ENCODE results near the gene CCL11. TPM values are rescaled to one million over a fixed set of nuclear protein-coding genes. Genes with fewer than 3 reads are reported as not detected.
"Not testable (repeated sequence)": the region's sequence is repeated elsewhere in the genome, so short reads cannot be mapped to it uniquely, and the experiment has no call there.

CCL11 gene
- total RNA-seq, 1 donor from 2014 or later: not detected

DNA sequence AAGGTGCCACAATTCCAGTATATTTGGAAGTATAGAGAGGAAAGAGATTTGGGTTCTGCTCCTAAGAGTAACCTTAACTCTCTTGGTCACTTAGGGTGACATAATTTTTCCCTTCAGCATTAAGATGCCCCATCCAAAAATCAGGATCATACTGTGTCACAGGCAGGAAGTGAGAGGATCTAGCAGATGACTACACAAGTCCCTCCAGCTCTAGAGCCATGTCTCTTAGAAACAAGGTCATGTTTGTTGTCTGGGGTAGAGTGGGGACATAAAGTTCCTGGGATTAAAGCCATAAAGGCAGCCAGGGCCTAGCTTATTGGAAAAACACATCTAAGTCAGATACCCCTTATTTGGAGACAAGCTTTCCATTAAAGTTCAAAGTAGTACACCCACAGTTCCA, 36.4 kb downstream of the CCL11 start:
- Mint-ChIP-seq H3K36me3 (ENCODE audit: low read depth, unreplicated experiment) (no peaks in the 10 kb centered on the region), H3K27ac (ENCODE audit: unreplicated experiment) (no peak overlapping the region), H3K27me3 (ENCODE audit: unreplicated experiment) (no peaks in the 10 kb centered on the region), H3K4me1 (ENCODE audit: unreplicated experiment) (peaks cover 7% of the 10 kb centered on the region), H3K9me3 (ENCODE audit: unreplicated experiment) (no peaks in the 10 kb centered on the region), H3K4me3 (ENCODE audit: unreplicated experiment) (no peak overlapping the region)
- no peak for DNase-seq (ENCODE audit: low spot score)
- TF ChIP-seq CTCF (IDR thresholded peaks at IDR 0.05; ENCODE audit: unreplicated experiment): no peak

- not testable (repeated sequence) for H3K27ac Mint-ChIP-seq (ENCODE audit: unreplicated experiment); H3K36me3 Mint-ChIP-seq (ENCODE audit: low read depth, unreplicated experiment); H3K4me1 Mint-ChIP-seq (ENCODE audit: unreplicated experiment); H3K9me3 Mint-ChIP-seq (ENCODE audit: unreplicated experiment); H3K27me3 Mint-ChIP-seq (ENCODE audit: unreplicated experiment); DNase-seq (ENCODE audit: low spot score); H3K4me3 Mint-ChIP-seq (ENCODE audit: unreplicated experiment)
Measured at GRCh38 chr17:34327580-34327979, 42.0 kb downstream of the CCL11 start.

GRCh38 chr17:34337701-34338100, 52.2 kb downstream of the CCL11 start:
- H3K27ac Mint-ChIP-seq (ENCODE audit: unreplicated experiment): no peak overlapping the region
- H3K27me3 Mint-ChIP-seq (ENCODE audit: unreplicated experiment): no peaks in the 10 kb centered on the region
- no peaks in the 10 kb centered on the region for H3K9me3 Mint-ChIP-seq (ENCODE audit: unreplicated experiment)
- no peak for DNase-seq (ENCODE audit: low spot score)
- no peaks in the 10 kb centered on the region for H3K36me3 Mint-ChIP-seq (ENCODE audit: low read depth, unreplicated experiment)
- no peak overlapping the region for H3K4me3 Mint-ChIP-seq (ENCODE audit: unreplicated experiment)
- TF ChIP-seq CTCF (IDR thresholded peaks at IDR 0.05; ENCODE audit: unreplicated experiment): no peak
- H3K4me1 Mint-ChIP-seq (ENCODE audit: unreplicated experiment): no peaks in the 10 kb centered on the region

Other genes starting within 250 kb of the CCL11 start
- 1.4 TPM for gene CCL2, start 30.5 kb upstream of the CCL11 start, total RNA-seq (ENCODE audit: unreplicated experiment)
- not detected for gene CCL7, start 15.5 kb upstream of the CCL11 start, total RNA-seq (ENCODE audit: unreplicated experiment)
- gene CCL8, start 33.7 kb downstream of the CCL11 start, total RNA-seq (ENCODE audit: unreplicated experiment): not detected
- not detected for gene CCL13, start 70.7 kb downstream of the CCL11 start, total RNA-seq (ENCODE audit: unreplicated experiment)
- gene CCL1, start 77.5 kb downstream of the CCL11 start, total RNA-seq (ENCODE audit: unreplicated experiment): not detected

All from endothelial cell (in vitro differentiated cells).